HEK293 (cell line): ENCODE results near the gene KLK11.
A peak's percentile ranks its signal among the peaks of the same experiment; 100 is the strongest.

Experiments
- BCL11A ChIP-seq: fragments of 450-650 bp; formaldehyde crosslinking; IDR thresholded peaks from 2 replicates; pipeline ENCODE4 v1.5.1; 2016; ENCODE audit warnings: low read depth, missing biosample characterization, missing genetic modification characterization
- EGR2 ChIP-seq: fragments of 450-650 bp; formaldehyde crosslinking; IDR thresholded peaks from 2 replicates; pipeline ENCODE4 v1.5.1; 2016; ENCODE audit warnings: low read depth, missing biosample characterization, missing genetic modification characterization
- GLIS1 ChIP-seq: fragments of 450-650 bp; formaldehyde crosslinking; IDR thresholded peaks from 2 replicates; pipeline ENCODE4 v1.5.1; 2016; ENCODE audit warnings: missing biosample characterization, missing genetic modification characterization
- KLF9 ChIP-seq: fragments of 450-650 bp; formaldehyde crosslinking; IDR thresholded peaks from 2 replicates; pipeline ENCODE4 v1.5.1; 2016; ENCODE audit warnings: missing biosample characterization, missing genetic modification characterization, low read depth
- YY1 ChIP-seq: fragments of 450-650 bp; formaldehyde crosslinking; IDR thresholded peaks from 2 replicates; pipeline ENCODE4 v1.5.1; 2018; ENCODE audit warnings: missing biosample characterization, missing genetic modification characterization
- ZBTB7A ChIP-seq: fragments of 450-650 bp; formaldehyde crosslinking; IDR thresholded peaks from 2 replicates; pipeline ENCODE4 v1.5.1; 2016; ENCODE audit warnings: low read depth, missing biosample characterization, missing genetic modification characterization
- ZNF157 ChIP-seq: fragments of 450-650 bp; formaldehyde crosslinking; IDR thresholded peaks from 2 replicates; pipeline ENCODE4 v1.5.1; 2016; ENCODE audit warnings: missing biosample characterization, missing genetic modification characterization
- ZNF501 ChIP-seq: fragments of 450-650 bp; formaldehyde crosslinking; IDR thresholded peaks from 2 replicates; pipeline ENCODE4 v1.5.1; 2016; ENCODE audit warnings: missing biosample characterization, missing genetic modification characterization
- ZNF560 ChIP-seq: fragments of 450-650 bp; formaldehyde crosslinking; IDR thresholded peaks from 2 replicates; pipeline ENCODE4 v1.5.1; 2017; ENCODE audit warnings: missing biosample characterization, missing genetic modification characterization, borderline replicate concordance
- ZNF830 ChIP-seq: fragments of 450-650 bp; IDR thresholded peaks from 2 replicates; pipeline ENCODE4 v1.5.0; 2018; ENCODE audit warnings: missing biosample characterization, missing genetic modification characterization, low read depth, mild to moderate bottlenecking, moderate library complexity
- TF ChIP-seq, protein P1 (sequence below): fragments of 450-650 bp; formaldehyde crosslinking; IDR thresholded peaks from 2 replicates; pipeline ENCODE4 v1.5.1; 2016; ENCODE audit warnings: missing biosample characterization, missing genetic modification characterization

DNA sequence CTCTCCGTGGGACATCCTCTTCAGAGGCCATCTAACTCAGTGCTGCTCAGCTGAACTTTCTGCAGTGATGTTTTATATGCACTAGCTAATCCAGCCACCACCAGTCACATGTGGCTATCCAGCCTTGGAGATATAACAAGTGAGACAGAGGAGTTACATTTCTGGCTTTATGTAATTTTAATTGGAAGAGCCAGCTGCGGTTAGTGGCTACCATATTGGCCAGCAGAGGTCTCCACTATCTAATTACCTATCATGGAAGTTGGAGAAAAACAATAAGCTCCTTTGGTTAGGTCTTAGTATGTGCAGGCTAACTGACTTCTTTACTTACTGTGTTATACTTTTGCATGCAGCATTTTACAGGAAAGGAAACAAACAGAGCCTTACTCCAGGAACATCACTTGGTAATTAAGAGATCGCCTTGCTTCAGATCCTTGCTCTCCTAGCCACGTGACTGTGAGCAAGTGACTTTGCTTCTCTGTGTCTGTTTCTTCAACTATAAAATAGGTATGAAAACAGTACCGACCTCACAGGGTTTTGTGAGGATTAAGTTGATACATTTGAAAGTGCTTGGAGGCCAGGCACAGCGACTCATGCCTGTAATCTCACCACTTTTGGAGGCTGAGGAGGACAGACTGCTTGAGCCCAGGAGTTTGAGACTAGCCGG is 5.3 kb downstream of the KLK11 start:
- TF ChIP-seq, protein P1, sequence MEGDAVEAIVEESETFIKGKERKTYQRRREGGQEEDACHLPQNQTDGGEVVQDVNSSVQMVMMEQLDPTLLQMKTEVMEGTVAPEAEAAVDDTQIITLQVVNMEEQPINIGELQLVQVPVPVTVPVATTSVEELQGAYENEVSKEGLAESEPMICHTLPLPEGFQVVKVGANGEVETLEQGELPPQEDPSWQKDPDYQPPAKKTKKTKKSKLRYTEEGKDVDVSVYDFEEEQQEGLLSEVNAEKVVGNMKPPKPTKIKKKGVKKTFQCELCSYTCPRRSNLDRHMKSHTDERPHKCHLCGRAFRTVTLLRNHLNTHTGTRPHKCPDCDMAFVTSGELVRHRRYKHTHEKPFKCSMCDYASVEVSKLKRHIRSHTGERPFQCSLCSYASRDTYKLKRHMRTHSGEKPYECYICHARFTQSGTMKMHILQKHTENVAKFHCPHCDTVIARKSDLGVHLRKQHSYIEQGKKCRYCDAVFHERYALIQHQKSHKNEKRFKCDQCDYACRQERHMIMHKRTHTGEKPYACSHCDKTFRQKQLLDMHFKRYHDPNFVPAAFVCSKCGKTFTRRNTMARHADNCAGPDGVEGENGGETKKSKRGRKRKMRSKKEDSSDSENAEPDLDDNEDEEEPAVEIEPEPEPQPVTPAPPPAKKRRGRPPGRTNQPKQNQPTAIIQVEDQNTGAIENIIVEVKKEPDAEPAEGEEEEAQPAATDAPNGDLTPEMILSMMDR (tag by site-specific recombination), result no peak
- no peak for TF ChIP-seq EGR2 (tag by site-specific recombination)
- no peak for TF ChIP-seq ZBTB7A (tag by site-specific recombination)
- peak; percentile 70 for TF ChIP-seq GLIS1 (tag by site-specific recombination)
- TF ChIP-seq ZNF157 (tag by site-specific recombination), result no peak
- no peak for TF ChIP-seq ZNF560 (tag by site-specific recombination)
- TF ChIP-seq ZNF501 (tag by site-specific recombination), result no peak
- no peak for TF ChIP-seq ZNF830 (tag by site-specific recombination)
- no peak for TF ChIP-seq BCL11A
- TF ChIP-seq KLF9 (tag by site-specific recombination), result no peak
- no peak for TF ChIP-seq YY1 (tag by site-specific recombination)
